ENCODE results near the gene FIBCD1.

FIBCD1 gene

DNA sequence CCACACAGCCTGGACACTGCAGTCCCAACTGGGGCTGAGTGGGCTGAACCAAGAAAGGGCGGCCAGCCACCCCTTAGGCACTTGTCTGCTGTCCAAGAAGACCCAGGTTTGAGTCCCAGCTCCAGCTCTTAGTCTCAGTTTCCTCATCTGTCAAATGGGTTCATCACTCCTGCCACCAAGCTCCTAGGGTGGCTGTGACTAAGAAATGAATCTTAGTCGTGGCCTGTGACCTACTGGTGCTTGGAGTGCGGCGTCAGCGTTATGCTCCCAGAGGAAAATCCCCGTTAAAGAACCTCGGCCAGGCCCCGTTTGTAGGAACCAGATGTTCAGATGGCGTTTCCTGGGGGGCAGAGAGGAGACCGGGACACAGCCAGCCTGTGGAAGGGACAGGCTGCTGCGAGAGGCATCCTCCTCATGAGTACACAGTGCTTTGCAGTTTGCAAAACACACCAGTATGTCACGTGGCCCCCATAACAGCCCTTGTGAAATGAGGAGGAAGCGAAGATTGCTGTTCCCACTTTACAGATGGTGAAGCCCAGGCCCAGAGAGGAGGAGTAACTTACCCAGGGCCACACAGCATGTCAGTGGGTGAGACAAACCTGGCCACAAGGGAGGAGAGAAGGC, 3.3 kb downstream of the FIBCD1 start:
- no peak for DNase-seq

DNA sequence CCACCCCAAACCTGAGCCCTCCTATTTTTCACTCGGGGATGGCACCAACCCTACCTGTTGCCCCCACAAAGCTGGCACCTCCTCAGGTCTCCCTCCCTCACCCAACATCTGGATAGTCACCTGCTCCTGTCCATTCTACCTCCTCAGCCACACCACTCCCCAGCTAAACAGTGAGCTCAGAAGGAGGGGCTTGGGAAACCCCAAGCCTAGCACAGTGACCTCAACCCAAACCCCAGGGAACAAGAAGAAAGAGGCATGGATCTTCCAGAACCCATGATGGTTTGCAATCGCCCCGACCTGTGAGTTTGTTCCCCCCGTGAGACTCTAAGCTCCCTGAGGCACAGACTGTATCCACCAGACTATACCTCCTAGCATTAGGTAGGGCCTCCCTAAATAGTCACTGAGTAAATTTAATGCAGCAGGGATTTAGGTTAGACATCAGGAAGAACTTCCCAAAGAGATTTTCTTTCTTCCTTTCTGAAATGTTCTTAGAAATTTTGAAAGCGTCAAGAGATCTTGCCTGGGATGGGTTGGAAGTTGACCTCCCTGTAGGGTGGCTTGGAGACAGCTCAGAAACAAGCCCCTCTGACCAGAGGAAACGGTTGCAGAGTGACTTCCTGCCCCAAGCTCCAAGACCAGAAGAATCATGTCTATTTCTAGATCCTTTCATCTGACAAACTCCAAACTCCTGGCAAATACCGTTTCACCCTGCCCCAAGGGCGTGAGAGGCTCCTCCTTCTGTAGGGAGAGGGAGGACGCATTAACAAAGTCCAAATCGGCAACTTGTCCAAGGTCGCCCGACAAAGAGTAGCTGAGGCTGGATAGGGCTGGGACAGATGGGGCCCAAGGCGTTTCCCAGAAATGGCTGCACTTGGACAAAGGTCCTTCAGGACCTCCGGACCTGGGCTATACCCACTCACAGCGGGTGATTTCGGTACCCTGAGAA, 4.1 kb downstream of the FIBCD1 start:
- DNase-seq: no peak

DNA sequence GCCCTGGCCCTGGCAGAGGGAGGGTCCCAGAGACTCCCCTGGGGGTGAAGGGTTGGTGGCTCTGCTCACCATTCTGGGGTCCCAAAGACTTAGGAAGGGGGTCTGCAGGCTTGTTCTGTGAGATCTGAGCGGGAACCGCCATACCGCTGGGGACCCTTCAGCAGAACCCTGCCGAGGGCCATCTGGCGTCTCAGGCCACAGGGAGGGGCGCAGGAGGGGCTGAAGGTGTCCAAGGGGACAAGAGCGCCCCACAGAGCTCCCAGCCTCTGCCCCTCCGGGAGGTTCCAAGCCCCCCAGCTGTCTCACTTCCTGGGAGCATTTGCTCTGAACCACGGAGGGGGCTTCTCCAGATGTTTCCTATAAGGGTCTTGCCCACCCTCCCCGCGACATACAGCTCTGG, 4.8 kb downstream of the FIBCD1 start:
- DNase-seq: no peak

DNA sequence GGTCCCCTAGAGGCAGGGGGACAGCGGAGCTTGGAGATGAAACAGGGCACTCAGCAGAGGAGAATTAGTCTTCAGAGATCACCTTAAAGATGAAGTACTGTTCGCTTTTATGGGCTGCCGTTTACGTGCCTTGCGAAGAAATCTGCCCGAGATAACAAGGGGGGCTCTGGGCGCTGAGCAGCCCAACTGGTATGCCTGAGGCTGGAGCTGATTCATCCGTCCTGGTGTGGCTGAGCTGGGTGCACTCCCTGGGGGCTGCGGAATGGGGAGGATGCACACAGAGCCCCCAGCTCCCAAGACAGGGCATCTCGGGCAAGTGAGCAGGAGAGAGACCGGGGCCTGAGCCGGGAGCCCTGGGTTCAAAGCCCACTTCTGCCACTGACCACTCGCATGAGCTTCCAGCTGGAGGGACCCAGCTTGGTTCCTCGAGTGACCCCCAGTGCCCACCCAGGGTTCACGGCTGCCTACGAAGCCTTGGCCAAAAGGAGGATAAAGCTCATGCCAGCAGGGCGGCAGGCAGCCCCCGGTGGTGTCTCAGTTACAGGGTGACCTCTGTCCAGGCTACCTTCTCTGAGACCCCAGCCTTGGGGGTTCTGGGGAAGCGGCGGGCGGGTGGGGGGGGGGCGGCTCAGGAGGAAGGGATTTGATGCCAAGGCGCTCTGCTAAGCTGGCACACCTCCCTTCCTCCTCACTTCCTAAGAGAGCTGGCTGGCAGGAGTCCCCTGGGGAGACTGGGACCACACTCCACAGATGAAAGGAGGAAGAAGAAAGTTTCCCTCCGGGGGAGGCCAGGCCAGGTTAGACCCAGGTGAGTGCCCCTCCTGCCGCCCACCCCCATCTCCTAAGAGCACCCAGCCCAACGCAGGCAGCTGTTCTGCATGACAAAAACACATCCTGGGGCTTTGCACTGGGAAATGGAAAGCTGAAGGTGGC, 5.7 kb downstream of the FIBCD1 start:
- no peak for DNase-seq

DNA sequence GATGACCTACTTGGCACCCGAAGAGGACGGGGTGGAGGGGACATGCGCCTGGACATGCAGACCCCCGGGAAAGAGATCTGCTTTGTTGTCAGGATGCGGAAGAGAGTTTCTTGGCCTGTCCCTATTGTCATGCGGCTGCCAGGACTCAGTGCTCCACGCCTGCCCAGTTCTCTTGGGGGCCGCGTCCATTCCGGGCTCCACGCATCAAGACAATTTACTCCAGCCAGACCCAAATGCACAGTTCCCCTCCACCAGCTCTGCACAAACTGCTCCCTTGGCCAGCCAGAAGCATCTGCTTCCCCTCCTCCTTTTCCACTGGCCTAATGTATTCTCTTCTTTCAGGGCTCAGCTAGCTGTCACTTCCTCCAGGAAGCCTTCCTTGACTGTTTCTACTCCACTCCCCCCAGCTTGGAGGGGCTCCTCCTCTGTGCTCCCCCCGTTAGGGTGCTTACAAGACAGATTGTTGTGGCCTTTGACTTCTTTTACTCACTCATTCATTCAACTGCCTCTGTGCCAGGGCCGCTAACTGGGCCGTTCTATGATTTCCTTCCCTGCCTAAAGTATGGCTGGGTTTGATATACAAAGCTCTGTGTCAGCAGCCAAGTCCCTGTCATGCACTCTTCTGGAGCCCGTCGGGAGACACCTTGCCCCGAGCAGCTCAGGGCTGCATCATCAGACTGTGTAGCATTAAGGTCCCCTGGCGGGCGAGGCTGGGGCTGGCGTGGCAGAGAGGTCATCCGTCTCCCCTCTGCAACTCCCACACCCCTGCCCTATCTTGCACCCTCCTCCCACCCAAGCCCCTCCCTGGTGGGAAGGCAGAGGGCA, 6.6 kb downstream of the FIBCD1 start:
- no peak for DNase-seq

DNA sequence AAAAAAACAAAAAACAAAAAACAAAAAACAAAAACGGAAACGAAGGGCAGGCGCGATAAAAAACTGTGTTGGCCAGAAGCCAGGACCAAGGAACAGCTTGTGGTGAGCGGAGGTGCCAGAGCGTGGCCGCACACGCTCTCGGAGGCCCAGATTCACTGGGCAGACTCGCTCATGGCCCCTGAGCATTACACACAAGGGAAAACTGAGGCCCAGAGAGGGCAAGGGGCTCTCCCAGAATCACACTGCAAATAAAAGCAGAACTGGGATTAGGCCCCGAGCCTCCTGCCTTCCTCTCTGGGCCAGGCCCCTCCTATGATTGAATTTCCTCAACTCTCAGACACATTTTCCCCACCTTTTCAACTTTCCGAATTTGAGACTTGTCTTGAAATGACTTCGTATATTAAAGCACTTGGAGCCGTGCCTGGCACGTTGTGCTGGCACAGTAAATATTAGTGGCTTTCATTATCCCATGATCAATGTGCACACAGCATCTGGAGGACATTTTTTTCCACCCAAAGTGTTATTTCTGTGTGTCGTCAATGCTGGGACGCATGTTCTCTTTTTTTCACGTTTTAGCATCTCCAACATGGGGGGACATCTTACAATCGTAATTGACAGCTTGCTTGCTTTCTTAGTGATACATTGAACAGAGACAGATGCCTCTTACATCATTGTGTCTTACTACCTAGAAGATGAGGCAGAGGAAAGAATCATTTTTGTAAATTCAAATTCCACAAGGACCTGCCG, 7.4 kb downstream of the FIBCD1 start:
- DNase-seq: no peak

DNA sequence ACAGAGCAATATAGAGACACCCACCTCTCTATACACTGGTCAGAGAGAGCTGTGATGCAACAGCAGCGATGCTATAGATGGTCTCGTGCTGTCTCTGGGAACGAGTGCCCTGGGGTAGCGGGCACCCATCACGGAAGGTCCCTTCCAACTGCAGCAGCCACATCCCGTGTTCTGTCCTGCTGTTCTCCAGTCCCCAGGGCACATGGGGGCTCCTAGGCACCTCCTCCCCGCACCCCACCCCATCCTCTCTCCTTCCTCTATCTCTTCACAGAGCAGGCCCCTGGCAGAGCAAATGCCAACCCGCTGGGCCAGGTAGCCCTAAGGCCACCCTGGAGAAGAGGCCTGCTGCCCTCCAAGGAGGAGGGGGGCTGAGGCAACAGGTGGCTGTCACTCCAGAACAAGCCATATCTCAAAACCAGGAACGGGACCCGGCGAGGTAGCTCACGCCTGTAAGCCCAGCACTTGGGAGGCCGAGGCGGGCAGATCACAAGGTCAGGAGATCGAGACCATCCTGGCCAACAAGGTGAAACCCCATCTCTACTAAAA, 8.2 kb downstream of the FIBCD1 start:
- DNase-seq: no peak

DNA sequence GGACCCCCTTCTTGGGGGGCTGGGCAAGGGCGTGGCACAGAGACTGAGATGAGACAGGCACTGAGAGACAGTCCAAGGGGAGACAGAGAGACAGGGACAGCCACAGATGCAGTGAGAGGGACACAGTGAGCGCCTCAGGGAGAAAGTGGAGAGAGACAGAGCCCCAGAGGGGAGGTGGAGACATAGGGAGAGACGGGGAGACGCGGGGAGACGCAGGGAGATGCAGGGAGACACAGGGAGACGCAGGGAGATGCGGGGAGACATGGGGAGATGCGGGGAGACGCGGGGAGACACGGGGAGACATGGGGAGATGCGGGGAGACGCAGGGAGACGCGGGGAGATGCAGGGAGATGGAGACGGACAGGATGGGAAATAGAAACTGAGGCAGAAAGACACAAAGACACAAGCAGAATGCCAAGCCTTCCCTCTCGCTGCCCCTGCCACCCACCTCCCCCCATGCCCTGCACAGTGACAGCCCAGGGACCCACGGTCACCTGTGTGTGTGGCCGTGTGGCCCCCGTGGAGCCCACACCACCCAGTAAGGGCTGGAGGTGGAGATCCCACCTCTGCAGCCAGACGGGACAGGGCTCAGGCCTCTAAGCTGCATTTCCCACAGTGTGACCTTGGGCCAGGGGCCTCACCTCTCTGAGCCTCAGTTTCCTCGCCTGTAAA, 8.8 kb downstream of the FIBCD1 start:
- no peak for DNase-seq

DNA sequence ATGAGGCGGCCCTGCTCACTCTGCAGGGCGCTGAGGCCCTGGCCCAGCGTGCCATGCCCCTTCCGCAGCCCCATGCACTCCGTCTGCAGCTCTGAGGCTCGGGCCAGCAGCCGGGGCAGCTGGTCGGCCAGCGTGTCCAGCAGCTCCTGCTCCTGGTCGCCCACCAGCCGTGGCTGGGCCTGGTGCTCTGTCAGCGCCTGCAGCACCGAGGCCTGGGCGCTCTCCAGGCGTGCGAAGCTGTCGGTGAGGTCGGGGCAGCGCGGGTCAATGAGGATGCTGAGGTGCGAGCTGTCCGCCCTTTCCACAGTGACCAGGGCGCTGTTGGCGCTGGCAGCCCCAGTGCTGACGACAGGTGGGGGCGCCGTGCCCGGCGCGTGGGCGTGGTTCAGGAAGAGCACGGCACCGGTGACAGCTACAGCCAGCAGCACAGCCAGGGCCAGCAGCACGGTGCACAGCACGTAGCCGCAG, 9.4 kb downstream of the FIBCD1 start:
- peak in 1 of 2 experiments; percentile 53 for DNase-seq

DNA sequence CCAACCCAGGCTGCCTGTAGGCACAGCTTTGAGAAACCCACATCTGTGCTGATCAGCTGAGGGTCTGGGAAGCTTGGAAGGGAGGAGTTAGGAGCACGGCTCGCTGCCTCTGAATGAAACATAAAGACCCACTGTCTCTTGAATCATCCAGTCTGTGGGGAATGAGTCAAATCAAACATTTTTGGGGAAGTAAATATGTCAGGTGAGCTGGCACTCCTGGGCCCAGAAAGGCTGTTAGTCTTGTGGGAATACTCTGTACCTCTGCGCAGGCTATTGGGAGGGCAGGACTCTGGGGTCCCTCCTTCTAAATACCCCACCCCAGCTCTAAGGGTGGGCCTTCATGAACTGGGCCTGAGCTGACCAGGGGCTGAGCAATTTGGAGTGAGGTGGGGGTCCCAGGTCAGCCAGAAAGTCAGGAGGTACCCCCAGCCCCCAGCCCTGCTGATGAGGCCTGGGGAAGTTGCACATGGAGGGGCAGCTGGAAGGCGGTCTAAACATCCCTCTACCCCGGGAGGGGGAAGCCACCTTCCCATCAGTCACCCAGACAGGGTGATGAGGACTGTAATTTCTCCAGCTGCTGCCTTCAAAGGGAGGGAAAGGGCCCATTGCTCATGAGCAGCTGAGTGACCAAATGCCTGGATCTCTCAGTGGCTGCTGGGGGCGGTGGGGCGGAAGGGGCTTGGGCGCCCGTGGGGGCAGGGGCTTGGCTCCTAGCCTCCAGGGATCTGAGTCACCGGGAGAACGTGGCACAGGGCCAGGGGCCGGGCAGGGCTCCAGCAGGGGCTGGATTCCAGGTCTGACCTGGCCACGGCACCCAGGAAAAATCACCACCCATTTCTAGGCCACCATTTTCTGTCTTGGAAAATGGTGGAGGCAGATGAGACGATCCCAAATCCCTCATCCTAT, 10.8 kb downstream of the FIBCD1 start:
- DNase-seq: peak; percentile 82 to 87

DNA sequence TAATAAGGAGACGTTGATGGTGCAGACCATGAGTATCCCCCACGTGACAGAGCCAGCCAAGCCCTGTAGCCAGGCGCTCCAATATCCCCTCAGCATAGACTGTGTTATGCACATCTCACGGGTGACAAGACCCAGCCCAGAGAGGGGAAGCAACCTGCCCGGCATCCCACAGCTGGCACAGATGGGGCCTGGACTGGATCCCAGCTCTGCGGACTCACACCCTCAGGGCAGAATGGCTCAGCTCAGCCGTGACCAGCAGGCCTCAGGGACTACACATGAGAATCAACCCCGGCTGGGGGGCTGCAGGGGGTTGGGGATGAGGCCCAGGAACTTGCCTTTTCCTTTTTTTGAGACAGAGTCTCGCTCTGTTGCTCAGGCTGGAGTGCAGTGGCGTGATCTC, 11.7 kb downstream of the FIBCD1 start:
- DNase-seq: no peak

DNA sequence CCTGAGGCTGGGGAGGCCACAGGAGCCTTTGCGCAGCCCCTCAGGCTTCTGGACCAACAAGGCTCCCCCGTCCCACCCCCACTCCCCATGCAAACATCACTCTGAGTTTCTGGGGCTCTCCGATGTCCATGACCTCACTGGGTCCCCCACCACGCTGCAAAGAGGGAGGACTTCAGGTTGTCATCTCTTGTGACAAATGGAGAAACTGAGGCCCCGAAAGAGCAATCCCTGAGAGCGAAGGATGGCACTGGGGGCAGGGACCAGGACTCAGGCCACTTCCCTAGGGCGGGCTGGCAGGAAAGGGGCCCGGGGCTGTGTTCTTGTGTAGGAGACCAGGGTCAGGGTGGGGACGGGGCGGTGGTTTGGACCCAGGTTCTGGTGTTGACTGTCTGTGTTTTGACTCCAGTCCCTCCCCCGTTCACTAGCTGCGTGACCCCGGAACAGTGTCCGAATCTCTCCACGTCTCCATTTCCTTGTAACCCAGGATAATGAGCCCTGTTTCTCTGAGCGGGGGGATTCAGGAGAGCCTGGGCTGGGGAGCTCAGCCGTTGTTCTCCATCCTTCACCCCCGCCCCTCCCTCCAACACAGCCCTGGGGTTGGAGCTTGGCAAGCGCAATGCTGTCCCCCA, 13.9 kb downstream of the FIBCD1 start:
- no peak for DNase-seq

DNA sequence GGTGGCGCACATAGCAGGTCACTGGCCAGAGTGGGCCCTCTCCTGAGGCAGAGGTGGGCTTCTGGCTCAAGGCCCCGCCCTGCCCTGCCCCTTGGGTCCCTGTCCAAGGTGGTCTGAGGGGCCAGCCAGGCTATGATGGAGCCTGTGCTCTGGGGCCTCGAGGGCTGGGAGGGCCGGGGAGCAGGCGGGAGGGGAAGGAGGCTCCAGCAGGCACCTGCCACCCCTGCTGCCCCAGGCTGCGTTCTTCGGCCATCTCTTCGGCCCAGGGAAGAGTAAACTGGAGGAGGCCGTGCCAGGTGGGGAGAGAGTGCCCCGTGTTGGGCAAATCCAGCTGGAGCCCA, 14.6 kb downstream of the FIBCD1 start:
- DNase-seq: no peak

DNA sequence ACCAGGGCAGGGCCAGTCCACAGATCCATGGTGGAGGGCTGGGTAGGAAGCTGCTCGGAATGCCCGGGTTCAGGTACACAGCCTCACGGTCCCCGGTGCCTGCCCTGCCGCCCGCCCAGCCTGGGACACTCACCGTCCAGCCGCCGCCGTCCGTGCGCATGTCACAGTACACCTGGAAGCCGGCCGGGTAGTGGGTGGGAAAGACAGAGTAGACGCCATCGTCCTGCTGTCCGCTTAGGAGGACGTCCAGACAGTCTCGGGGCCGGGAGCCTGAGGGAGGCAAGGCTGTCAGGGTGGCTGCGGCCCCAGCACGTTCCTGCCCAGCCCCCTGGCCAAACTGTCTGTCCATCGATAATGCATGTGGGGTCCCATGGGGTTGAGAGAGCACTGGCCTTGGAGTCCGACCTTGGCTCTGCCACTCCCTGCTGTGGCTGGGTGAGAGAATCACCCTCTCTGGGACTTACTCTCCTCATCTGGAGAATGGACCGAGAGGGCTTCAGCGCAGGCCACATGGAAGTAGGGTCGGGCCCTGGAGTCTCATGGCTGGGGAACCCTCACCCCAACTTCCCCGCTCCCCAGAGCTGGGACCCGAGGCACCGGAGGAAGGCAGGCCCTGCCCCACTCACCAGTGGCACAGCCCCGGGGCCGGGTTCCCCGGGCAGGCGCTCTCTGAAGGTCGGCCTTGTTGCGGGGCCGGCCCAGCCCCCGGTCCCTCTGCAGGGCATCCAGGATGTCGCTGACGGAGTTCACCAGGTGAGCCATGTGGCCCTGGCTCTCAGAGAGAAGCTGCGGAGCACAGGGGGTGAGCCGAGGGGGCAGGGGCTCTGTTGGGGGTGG, 15.2 kb downstream of the FIBCD1 start:
- no peak for DNase-seq

DNA sequence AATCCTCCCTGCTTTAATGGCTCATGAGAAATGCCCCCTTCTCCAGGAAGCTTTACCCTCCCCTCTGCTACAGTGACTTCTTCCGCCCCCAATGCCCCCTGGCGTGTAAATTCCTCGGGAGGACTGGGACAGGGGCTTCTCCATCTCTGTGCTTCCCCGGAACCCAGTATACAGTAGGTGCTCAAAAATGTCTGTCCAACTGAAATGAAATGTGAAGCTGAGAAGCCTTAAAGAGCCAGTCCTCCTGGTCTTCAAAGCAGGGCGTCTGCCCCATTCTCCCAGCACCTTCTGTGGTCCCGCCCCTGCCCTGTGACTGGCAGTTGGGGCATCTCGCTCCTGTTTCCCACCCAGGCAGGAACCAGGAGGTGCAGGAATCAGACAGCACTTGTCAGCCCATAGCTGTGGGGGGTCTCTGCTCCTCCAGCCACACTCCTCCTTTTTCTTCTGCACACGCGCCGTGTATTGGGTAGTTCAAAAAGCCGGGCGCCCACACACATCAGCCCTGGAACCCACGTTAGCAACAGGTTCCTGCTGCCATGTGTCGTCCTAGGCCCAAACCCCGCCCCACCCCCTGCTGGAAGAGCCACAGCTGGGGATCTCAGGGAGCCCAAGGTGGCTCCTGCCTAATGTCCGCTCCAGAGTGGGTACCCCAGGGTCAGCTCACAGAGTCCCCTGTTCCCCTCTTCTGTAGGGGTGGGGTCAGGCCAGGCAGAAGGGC, 16.0 kb downstream of the FIBCD1 start:
- DNase-seq: no peak

DNA sequence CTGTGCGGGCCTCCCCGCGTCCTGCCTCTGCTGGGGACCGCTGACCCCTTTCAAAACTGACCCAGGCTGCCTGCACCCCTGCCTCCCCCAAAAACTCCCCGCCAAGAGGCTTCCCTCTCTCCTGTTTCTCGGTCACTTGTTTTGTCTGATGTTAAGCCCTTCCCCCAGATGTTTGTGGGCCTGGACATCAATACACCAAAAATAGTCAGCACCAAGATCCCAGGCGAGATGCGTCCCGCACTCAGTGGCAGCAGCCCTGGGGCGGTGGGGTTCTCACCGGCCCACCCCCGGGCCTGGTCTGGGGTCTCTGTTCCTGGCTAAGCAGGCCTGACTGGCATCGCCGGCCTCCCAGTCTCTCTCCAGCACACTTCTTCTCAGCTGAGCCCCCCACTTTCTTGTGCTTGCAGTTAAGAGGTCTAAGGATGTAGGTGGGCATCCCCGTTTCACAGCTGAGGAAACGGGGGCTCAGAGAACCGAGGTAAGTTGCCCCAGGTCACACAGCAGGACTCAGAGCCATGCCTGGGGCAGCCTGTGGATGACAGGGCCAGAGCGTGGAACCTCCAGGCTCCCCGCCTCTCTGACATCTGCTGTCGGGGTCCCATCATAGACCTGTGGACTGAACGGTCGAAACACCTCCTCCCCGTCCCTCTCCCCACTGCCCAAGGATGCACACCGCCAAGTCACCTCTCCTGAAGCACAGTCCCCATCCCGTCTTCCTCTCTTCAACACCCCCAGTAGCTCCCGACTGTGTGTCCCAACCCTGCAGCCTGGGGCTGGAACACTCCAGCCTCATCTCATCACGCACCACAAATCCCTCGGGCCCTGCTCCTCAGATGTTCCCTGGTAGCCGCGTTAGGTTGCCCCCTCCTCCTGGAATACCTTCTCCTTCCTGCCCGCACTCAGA, 16.8 kb downstream of the FIBCD1 start:
- no peak for DNase-seq

All from SHP77 (cell line).